LNCAP (cell line): ENCODE results near the gene SORCS2.

ENCODE experiments used
- CTCF ChIP-seq: fragments of 450-650 bp; IDR thresholded peaks from 2 replicates; pipeline ENCODE4 v1.5.1; 2017; ENCODE audit warnings: mild to moderate bottlenecking

Gene SORCS2

GRCh38 chr4:7756561-7757355, 564.4 kb downstream of the SORCS2 start:
- no peak for TF ChIP-seq CTCF

DNA sequence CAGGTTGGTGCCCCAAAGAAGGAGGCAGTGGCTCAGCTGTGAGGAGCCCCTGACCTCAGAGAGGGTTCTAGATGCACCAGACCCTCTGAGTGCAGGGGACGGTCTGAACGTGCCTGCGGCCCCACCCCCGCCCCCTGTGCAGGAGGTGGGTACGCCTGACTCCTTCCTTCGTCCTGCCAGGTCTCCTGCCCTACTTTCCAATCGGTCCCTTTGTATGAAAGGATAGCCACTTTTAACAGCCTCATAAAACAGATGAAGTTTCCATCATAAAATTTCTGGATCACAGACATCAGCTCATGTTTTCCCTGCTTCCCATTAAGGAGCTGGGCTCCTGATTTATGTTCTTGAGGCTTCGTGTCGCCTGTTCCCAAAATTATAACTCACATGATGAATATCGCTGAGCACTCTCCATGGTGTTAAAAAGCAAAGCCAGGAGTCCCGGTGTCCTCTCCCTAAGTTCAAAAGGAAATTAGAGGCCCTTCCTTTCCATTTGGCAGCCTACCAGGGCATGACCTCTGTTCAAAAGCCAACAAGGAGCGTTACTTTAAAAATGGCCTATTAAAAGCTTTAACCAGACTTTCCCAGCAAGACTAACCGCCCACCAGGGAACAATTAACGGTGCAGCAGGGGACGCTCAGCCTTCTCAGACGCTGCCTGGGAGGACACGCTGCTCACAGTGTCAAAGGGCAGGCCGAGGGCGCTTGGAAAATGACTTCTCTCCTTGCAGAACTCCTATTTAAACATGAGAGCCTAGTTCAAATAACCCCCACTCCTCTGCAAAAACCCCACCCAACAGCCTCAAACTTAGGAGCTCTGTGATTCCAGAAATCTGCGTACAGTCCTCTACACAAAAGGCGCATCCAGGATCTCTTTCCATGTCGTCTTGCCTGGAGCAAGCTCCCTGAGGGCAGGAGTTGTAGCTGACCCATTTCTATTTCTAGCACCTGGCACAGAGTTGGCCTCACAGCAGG, 565.4 kb downstream of the SORCS2 start:
- no peak for TF ChIP-seq CTCF

- TF ChIP-seq CTCF, result no peak
Measured at GRCh38 chr4:7758476-7758875, 566.1 kb downstream of the SORCS2 start.

DNA sequence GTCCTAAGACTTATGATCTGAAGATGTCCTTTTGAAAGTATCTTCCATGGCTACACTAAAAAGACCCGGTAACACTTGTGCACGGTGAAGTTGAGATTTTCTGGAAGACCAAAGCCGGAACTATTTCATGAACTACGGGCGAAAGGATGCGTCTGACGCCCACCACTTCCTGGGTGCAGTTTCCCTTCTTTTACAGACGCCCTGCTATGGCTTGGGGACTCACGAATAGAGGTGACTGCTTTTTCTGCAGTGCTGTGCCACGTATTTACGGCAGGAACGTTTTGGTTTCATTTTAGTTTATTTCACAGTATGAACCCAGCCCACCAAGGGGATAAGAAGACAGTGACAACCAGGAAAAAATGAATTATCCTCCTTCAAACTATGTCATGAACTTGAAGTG, 566.9 kb downstream of the SORCS2 start:
- TF ChIP-seq CTCF, result no peak

DNA sequence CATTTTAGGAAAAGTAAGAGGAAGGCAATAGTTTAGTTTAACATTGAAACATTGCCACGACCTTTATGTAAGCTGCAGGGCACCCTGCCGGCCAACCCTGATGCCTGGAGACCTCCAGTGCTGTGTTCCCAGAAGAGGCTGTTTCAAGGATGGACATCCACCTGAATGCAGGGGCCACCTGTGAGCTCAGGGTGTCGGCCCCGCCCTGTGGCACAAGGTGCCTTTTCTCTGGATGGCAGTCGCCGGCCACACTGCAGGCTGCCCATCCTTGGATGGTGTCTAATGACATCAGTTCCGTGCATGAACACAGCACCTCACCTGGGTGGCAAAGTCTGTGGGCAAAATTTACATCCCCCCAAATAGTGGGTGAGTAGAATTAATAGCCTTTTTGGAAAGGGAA, 567.3 kb downstream of the SORCS2 start:
- no peak for TF ChIP-seq CTCF

GRCh38 chr4:7760228-7760627, 567.9 kb downstream of the SORCS2 start:
- TF ChIP-seq CTCF, result no peak

DNA sequence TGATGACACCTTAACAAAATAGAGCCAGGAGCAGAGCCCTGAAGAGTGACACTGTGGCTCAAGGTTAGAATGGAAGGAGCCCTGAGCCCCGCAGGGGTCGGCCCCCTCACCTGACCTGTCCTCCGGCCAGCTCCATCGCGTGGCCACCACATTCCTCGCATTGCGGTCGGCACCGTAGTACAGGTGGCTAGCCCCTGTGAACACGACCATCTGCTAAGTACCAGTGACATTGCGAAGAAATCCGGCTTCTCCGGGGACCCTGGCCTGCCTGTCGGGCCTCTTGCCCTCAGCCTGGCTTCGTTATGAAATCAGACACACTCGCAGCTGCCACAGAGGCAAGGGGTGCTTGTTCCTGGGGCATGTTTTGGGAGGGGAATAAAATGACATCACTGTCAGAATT, 568.4 kb downstream of the SORCS2 start:
- TF ChIP-seq CTCF, result no peak
